KMS-11 (cell line): ENCODE data around the gene RASA3.
"Not testable (repeated sequence)": the region's sequence is repeated elsewhere in the genome, so short reads cannot be mapped to it uniquely, and the experiment has no call there.

Source experiments
- H2AFZ ChIP-seq: fragments of 200-600 bp; sonication (generic); 2 replicates; pipeline ENCODE4 v1.6.1; 2016; ENCODE audit warnings: antibody characterized with exemption, mixed run types, low read depth
- H3K27ac ChIP-seq: fragments of 200-600 bp; sonication (generic); 2 replicates; pipeline ENCODE4 v1.6.1; 2016; ENCODE audit warnings: mild to moderate bottlenecking, mixed run types
- H3K27me3 ChIP-seq: fragments of 200-600 bp; sonication (generic); 2 replicates; pipeline ENCODE4 v1.6.1; 2017; ENCODE audit warnings: mild to moderate bottlenecking, low read depth, mixed run types, moderate library complexity; ENCODE audit not compliant: insufficient read depth
- H3K36me3 ChIP-seq: fragments of 200-600 bp; sonication (generic); 2 replicates; pipeline ENCODE4 v1.6.1; 2017; ENCODE audit warnings: mild to moderate bottlenecking, mixed run types; ENCODE audit not compliant: insufficient read depth
- H3K4me1 ChIP-seq: fragments of 200-600 bp; sonication (generic); 2 replicates; pipeline ENCODE4 v1.6.1; 2016; ENCODE audit warnings: mild to moderate bottlenecking, low read depth, mixed run types; ENCODE audit not compliant: poor library complexity, severe bottlenecking
- H3K4me2 ChIP-seq: fragments of 200-600 bp; sonication (generic); 2 replicates; pipeline ENCODE4 v1.7.0; 2016; ENCODE audit warnings: mild to moderate bottlenecking, mixed run types
- H3K4me3 ChIP-seq: fragments of 200-600 bp; sonication (generic); IDR thresholded peaks from 2 replicates; pipeline ENCODE4 v1.6.1; 2017; ENCODE audit warnings: low read depth, low read length, mixed read lengths; ENCODE audit not compliant: insufficient read depth
- H3K79me2 ChIP-seq: fragments of 200-600 bp; sonication (generic); 2 replicates; pipeline ENCODE4 v1.6.1; 2016; ENCODE audit warnings: low read depth, mixed run types; ENCODE audit not compliant: insufficient read depth
- H3K9ac ChIP-seq: fragments of 200-600 bp; sonication (generic); 2 replicates; pipeline ENCODE4 v1.6.1; 2016; ENCODE audit warnings: mild to moderate bottlenecking, mixed run types
- H4K20me1 ChIP-seq: fragments of 200-600 bp; sonication (generic); 2 replicates; pipeline ENCODE4 v1.6.1; 2016; ENCODE audit warnings: mild to moderate bottlenecking, mixed run types; ENCODE audit not compliant: insufficient read depth
- TF ChIP-seq, protein P1 (sequence below): fragments of 200-600 bp; sonication (generic); conservative IDR thresholded peaks from 2 replicates; pipeline ENCODE4 v1.6.1; 2017; ENCODE audit warnings: low read depth, mild to moderate bottlenecking, antibody characterized with exemption, low read length, moderate library complexity, mixed read lengths

RASA3 gene

DNA sequence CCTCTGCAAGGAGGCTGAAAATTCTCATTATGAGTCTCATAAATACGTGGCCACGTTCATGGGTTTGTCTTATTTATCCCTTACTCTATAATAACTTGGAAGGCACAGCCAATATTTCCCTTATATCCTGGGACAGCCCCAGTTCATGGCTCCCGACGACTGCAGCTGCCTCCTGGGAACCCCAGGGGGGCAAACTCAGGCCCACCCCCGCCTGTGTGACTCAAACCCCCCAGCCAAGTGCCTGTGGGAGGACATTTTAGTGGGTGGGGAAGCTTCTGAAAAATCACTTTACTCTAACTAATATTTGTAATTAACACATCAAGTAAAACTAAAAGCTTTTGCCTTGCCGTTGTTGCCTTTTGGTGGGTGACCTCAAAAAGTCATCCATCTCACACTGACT lies 14.3 kb downstream of the RASA3 start:
- Histone ChIP-seq H3K4me3 (no peak overlapping the region), H3K79me2 (no peaks in the 10 kb centered on the region), H3K27ac (no peak overlapping the region), H4K20me1 (no peaks in the 10 kb centered on the region), H3K36me3 (no peaks in the 10 kb centered on the region), H3K4me1 (no peaks in the 10 kb centered on the region), H3K9ac (no peak overlapping the region), H2AFZ (no peak overlapping the region), H3K4me2 (no peak overlapping the region), H3K27me3 (no peaks in the 10 kb centered on the region)
- TF ChIP-seq, protein P1, sequence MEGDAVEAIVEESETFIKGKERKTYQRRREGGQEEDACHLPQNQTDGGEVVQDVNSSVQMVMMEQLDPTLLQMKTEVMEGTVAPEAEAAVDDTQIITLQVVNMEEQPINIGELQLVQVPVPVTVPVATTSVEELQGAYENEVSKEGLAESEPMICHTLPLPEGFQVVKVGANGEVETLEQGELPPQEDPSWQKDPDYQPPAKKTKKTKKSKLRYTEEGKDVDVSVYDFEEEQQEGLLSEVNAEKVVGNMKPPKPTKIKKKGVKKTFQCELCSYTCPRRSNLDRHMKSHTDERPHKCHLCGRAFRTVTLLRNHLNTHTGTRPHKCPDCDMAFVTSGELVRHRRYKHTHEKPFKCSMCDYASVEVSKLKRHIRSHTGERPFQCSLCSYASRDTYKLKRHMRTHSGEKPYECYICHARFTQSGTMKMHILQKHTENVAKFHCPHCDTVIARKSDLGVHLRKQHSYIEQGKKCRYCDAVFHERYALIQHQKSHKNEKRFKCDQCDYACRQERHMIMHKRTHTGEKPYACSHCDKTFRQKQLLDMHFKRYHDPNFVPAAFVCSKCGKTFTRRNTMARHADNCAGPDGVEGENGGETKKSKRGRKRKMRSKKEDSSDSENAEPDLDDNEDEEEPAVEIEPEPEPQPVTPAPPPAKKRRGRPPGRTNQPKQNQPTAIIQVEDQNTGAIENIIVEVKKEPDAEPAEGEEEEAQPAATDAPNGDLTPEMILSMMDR, result no peak

DNA sequence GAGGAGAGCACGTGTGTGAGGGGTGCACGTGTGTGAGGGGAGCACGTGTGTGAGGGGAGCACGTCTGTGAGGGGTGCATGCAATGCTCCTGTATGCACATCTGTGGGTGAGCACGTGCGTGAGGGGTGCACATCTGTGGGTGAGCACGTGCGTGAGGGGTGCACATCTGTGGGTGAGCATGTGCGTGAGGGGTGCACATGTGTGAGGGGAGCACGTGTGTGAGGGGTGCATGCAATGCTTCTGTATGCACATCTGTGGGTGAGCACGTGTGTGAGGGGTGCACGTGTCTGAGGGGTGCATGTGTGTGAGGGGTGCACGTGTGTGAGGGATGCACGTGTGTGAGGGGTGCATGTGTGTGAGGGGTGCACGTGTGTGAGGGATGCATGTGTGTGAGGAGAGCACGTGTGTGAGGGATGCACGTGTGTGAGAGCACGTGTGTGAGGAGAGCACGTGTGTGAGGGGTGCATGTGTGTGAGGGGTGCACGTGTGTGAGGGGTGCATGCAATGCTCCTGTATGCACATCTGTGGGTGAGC lies 15.0 kb downstream of the RASA3 start:
- H3K9ac ChIP-seq, H2AFZ ChIP-seq, H3K4me3 ChIP-seq, H3K36me3 ChIP-seq, H3K79me2 ChIP-seq, H3K4me1 ChIP-seq, H3K27ac ChIP-seq, H3K4me2 ChIP-seq, H4K20me1 ChIP-seq, H3K27me3 ChIP-seq: not testable (repeated sequence)

DNA sequence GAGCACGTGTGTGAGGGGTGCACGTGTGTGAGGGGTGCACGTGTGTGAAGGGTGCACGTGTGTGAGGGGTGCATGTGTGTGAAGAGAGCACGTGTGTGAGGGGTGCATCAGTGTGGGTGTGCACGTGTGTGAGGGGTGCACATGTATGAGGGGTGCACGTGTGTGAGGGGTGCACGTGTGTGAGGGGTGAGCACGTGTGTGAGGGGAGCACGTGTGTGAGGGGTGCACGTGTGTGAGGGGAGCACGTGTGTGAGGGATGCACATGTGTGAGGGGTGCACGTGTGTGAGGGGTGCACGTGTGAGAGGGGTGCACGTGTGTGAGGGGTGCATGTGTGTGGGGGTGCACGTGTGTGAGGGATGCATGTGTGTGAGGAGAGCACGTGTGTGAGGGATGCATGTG lies 15.7 kb downstream of the RASA3 start:
- TF ChIP-seq, protein P1, result no peak
- H3K9ac ChIP-seq, result no peak overlapping the region
- H3K4me3 ChIP-seq, result no peak overlapping the region
- no peak overlapping the region for H3K4me2 ChIP-seq
- H4K20me1 ChIP-seq, result no peaks in the 10 kb centered on the region
- no peak overlapping the region for H2AFZ ChIP-seq
- no peaks in the 10 kb centered on the region for H3K4me1 ChIP-seq
- no peaks in the 10 kb centered on the region for H3K27me3 ChIP-seq
- no peak overlapping the region for H3K27ac ChIP-seq
- no peaks in the 10 kb centered on the region for H3K36me3 ChIP-seq
- H3K79me2 ChIP-seq, result no peaks in the 10 kb centered on the region

DNA sequence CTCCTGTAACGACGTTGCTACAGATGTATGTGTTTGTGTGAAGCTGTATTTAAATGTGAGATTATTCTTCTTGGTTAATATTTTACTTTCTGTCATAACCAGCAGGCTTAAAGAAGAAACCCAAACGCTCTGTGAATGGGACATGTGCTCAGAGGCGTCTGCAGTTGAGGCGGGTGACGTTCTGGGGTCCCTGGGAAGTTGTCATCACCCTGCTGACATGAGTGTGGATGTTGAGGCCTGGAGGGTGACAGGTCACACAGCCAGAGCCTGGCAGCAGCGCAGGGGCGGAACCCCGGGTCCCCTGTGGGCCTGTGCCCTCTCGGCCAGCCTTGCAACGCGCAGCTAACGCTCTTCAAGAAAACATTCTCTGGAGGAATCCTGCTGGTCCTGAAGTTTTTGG lies 16.6 kb downstream of the RASA3 start:
- Histone ChIP-seq H3K36me3 (no peaks in the 10 kb centered on the region), H3K27me3 (no peaks in the 10 kb centered on the region), H3K4me2 (no peak overlapping the region), H4K20me1 (no peaks in the 10 kb centered on the region), H3K9ac (no peak overlapping the region), H3K4me3 (no peak overlapping the region), H2AFZ (no peak overlapping the region), H3K79me2 (no peaks in the 10 kb centered on the region), H3K27ac (no peak overlapping the region), H3K4me1 (no peaks in the 10 kb centered on the region)
- TF ChIP-seq, protein P1, result no peak

DNA sequence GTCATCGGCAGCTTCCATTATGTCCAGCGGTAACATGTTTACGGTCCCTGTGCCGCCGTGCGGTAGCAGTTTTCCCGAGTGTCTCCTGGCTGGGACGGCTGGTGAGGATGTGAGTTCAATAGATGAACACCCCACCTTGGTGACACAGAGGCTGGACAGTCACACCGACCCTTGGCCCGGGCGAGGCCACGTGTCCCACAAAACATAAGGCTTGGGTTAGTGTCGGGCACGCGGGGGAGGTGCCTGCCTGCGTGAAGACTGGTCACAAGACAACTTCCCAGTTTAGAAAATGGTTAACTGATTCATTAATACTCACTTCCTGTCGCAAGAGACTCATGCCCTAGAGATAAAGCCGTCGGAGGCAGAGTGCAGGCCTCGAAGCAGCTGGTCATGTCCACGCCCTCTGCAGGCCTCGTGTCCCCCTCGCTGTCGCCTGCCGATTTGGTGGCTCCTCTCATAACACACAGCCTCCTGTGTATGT lies 17.2 kb downstream of the RASA3 start:
- Histone ChIP-seq H3K4me1 (no peaks in the 10 kb centered on the region), H3K27ac (no peak overlapping the region), H3K9ac (no peak overlapping the region), H3K4me2 (no peak overlapping the region), H2AFZ (no peak overlapping the region), H3K79me2 (no peaks in the 10 kb centered on the region), H4K20me1 (no peaks in the 10 kb centered on the region), H3K4me3 (no peak overlapping the region), H3K27me3 (no peaks in the 10 kb centered on the region), H3K36me3 (no peaks in the 10 kb centered on the region)
- TF ChIP-seq, protein P1, result no peak

DNA sequence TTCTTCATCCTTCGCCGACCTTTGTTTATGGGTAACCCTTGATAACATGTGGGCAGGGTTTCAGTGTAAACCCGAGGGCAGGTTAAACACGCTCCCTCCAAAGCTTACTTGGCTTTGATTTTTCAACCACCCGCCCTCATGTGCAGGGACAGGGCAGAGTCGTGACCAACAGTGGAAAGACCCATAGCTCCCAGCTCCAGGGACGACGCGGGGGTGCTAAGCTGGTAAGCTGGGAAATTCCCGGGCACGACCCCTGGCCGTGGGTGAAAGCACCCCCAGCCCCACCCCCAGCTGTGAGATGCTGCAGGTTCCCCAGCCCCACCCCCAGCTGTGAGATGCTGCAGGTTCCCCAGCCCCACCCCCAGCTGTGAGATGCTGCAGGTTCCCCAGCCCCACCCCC lies 17.8 kb downstream of the RASA3 start:
- not testable (repeated sequence) for H2AFZ ChIP-seq, H3K27ac ChIP-seq, H3K4me2 ChIP-seq, H3K27me3 ChIP-seq, H3K4me3 ChIP-seq, H3K4me1 ChIP-seq, H3K79me2 ChIP-seq, H4K20me1 ChIP-seq, H3K9ac ChIP-seq, H3K36me3 ChIP-seq
